HL-60 (cell line): ENCODE data around the gene ADAMTS8.

Source experiments
- DNase-seq, 2 experiments: peaks; one replicate each; pipeline ENCODE4 v3.0.0-alpha.2; 2010 to 2020; ENCODE audit warnings: low read depth in 1 of 2, low spot score in 1 of 2
- H3K27ac ChIP-seq: fragments of 250-450 bp; sonication (Bioruptor Pico); replicated peaks from 2 replicates; pipeline ENCODE4 v1.5.1; 2020; ENCODE audit warnings: mild to moderate bottlenecking, moderate library complexity
- H3K27me3 ChIP-seq: fragments of 250-450 bp; sonication (Bioruptor Pico); 2 replicates; pipeline ENCODE4 v1.5.1; 2021; ENCODE audit warnings: mild to moderate bottlenecking, moderate library complexity; ENCODE audit not compliant: insufficient read depth, poor library complexity, severe bottlenecking
- H3K4me3 ChIP-seq: replicated peaks from 2 replicates; pipeline ENCODE4 v1.5.1; 2011; ENCODE audit warnings: mild to moderate bottlenecking, control low read depth, low read length; ENCODE audit not compliant: insufficient read depth
- CTCF ChIP-seq: IDR thresholded peaks from one replicate; pipeline ENCODE4 v1.5.1; 2011; ENCODE audit warnings: low read length, control low read depth, inconsistent platforms; ENCODE audit not compliant: insufficient read depth
- GABPA ChIP-seq: IDR thresholded peaks from 2 replicates; pipeline ENCODE4 v1.6.1; 2012; ENCODE audit warnings: low read depth
- POLR2AphosphoS5 ChIP-seq: IDR thresholded peaks from 2 replicates; pipeline ENCODE4 v1.6.1; 2012; ENCODE audit warnings: low read depth
- REST ChIP-seq: IDR thresholded peaks from 2 replicates; pipeline ENCODE4 v1.6.1; 2012; ENCODE audit warnings: low read depth; ENCODE audit not compliant: insufficient replicate concordance
- SPI1 ChIP-seq: IDR thresholded peaks from 2 replicates; pipeline ENCODE4 v1.6.1; 2012; ENCODE audit warnings: low read depth, mild to moderate bottlenecking, borderline replicate concordance

Gene ADAMTS8

GRCh38 chr11:130386056-130386455 lies 42.4 kb downstream of the ADAMTS8 start:
- no peak for DNase-seq
- Histone ChIP-seq H3K27ac (no peak overlapping the region), H3K4me3 (no peak overlapping the region), H3K27me3 (peaks cover 14% of the 10 kb centered on the region)
- TF ChIP-seq GABPA (no peak), CTCF (no peak), SPI1 (no peak), POLR2AphosphoS5 (no peak), REST (no peak)

GRCh38 chr11:130383344-130384211 lies 44.8 kb downstream of the ADAMTS8 start:
- Histone ChIP-seq H3K27ac (no peak overlapping the region), H3K4me3 (no peak overlapping the region), H3K27me3 (peaks cover 10% of the 10 kb centered on the region)
- peak in 1 of 2 experiments; percentile 24 for DNase-seq
- TF ChIP-seq REST: no peak
- no peak for TF ChIP-seq GABPA
- TF ChIP-seq CTCF: no peak
- TF ChIP-seq POLR2AphosphoS5: no peak
- no peak for TF ChIP-seq SPI1

- no peak for DNase-seq
- no peak overlapping the region for H3K4me3 ChIP-seq
- H3K27ac ChIP-seq: no peak overlapping the region
- TF ChIP-seq GABPA: no peak
- no peak for TF ChIP-seq POLR2AphosphoS5
- no peak for TF ChIP-seq CTCF
- no peak for TF ChIP-seq REST
- peaks cover 4% of the 10 kb centered on the region for H3K27me3 ChIP-seq
Measured at GRCh38 chr11:130381317-130381716, 47.1 kb downstream of the ADAMTS8 start.
